Chondrocyte (in vitro differentiated cells): ENCODE measurements around the gene ZNF74. TPM values are rescaled to one million over a fixed set of nuclear protein-coding genes. Genes with fewer than 3 reads are reported as not detected.

ENCODE experiments used
- DNase-seq: peaks from one replicate; pipeline ENCODE4 v3.0.0; 2021; ENCODE audit warnings: mixed read lengths, low spot score
- H3K27ac Mint-ChIP-seq: one replicate; pipeline ENCODE4 v1.8.0; 2021; ENCODE audit warnings: mild to moderate bottlenecking, moderate library complexity, mixed read lengths; ENCODE audit not compliant: unreplicated experiment
- H3K27me3 Mint-ChIP-seq: 2 replicates; pipeline ENCODE4 v1.8.0; 2021; ENCODE audit warnings: low read depth, mixed read lengths
- H3K36me3 Mint-ChIP-seq: 2 replicates; pipeline ENCODE4 v1.8.0; 2021; ENCODE audit warnings: low read depth, mixed read lengths
- H3K4me1 Mint-ChIP-seq: 2 replicates; pipeline ENCODE4 v1.8.0; 2021; ENCODE audit warnings: low read depth, mild to moderate bottlenecking, mixed read lengths
- H3K4me3 Mint-ChIP-seq: one replicate; pipeline ENCODE4 v1.8.0; 2021; ENCODE audit warnings: mild to moderate bottlenecking, moderate library complexity, mixed read lengths; ENCODE audit not compliant: unreplicated experiment
- H3K9me3 Mint-ChIP-seq: 2 replicates; pipeline ENCODE4 v1.8.0; 2021; ENCODE audit warnings: low read depth, mixed read lengths
- CTCF ChIP-seq: fragments of 200-600 bp; sonication (generic); IDR thresholded peaks from 2 replicates; pipeline ENCODE4 v1.5.0; 2021; ENCODE audit warnings: antibody characterized with exemption, mild to moderate bottlenecking, moderate library complexity
- total RNA-seq: library from RNA; stranded (reverse); gene quantifications from 3 replicates; pipeline ENCODE4 v1.2.1, GENCODE V29; 2021

The ZNF74 gene
- total RNA-seq, 1 donor from 2014 or later, result 15.7 TPM

DNA sequence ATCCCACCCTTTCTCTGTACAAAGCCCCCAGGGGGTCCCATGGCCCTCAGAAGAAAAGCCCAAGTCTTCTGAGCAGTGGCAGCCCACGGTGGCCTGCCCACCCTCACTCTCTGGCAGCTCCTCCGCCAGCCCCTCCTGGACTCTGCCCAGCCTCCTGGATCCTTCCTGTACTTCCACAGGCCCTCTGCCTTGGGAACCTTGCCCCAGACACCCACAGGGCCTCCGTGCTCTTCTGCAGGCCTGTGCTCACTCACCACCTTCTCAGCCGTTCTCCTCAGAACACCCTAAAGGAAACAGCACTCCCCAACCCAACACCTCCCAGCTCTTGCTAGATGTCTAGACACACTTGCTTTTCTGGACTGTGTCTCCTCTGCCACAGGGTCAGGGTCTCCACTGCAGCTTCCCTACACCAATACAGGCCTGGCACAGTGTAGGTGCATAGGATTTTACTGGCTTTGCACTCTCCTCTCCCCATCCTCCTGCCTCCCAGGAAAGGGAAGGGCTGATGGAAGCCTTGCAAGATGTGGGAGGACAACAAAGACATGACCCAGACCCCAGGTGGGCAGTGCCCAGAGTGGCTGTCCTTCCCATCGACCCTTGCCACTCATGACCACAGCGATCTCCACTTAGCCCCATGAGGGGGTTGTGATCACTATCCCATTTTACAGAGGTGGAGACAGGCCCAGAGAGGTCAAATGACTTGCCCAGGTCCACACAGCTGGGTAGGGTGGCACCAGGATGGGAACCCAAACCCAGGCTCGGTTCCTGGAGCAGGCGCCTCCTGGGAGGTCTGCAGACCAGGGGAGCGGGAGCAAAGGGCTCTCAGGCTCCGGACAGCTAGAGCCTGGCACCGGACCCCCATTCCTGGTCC, 41.7 kb downstream of the ZNF74 start:
- H3K27ac Mint-ChIP-seq, result peak overlapping the region; percentile 75
- H3K9me3 Mint-ChIP-seq, result no peaks in the 10 kb centered on the region

DNA sequence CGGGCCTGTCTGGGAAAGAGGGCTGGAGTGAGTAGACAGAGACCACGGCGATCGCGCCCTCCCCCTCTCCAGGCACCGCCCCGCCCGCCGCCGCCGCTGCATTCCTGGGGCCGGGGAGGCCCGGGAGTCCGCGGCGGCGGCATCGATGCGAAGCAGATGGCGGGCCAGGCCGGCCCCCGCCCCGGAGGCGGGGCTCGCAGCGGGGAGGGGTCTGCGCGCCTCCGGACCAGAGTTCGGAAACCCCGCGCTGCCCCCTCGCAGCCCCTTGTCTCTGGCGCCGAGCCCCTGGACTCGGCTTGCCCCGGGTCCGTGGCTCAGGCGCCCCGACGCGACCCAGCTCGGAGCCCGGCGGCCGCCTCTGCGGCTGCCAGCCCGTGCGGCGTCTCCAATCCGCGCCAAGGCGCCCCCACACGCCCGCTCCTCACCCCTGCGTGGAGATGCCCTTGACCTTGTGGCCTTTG, 42.4 kb downstream of the ZNF74 start:
- Mint-ChIP-seq H3K27me3 (no peaks in the 10 kb centered on the region), H3K4me3 (peak overlapping the region; percentile 99), H3K27ac (peak overlapping the region; percentile 75), H3K4me1 (peaks cover 49% of the 10 kb centered on the region), H3K9me3 (no peaks in the 10 kb centered on the region), H3K36me3 (peaks cover 2% of the 10 kb centered on the region)
- peak; percentile 91 for DNase-seq
- TF ChIP-seq CTCF, result no peak

More for the DNA sequence above, 41.7 kb downstream of the ZNF74 start:
- peaks cover 49% of the 10 kb centered on the region for H3K4me1 Mint-ChIP-seq
- peak overlapping the region; percentile 71 for H3K4me3 Mint-ChIP-seq
- TF ChIP-seq CTCF, result no peak
- peak; percentile 57 for DNase-seq
- peaks cover 2% of the 10 kb centered on the region for H3K36me3 Mint-ChIP-seq
- H3K27me3 Mint-ChIP-seq, result no peaks in the 10 kb centered on the region

- H3K27me3 Mint-ChIP-seq, result no peaks in the 10 kb centered on the region
These were observed 43.0 kb downstream of the ZNF74 start for GRCh38 chr22:20436768-20437612.

GRCh38 chr22:20437613-20438426, 43.9 kb downstream of the ZNF74 start, which contains the start of gene SCARF2:
Gene SCARF2, minus strand, starts transcription at chr22:20437825. Its CDS starts 71 bp downstream, at chr22:20437754.
- peaks cover 4% of the 10 kb centered on the region for H3K36me3 Mint-ChIP-seq
- peak within 1 kb of the TSS; percentile 97 for H3K27ac Mint-ChIP-seq
- peaks cover 45% of the 10 kb centered on the region for H3K4me1 Mint-ChIP-seq
- TF ChIP-seq CTCF, result no peak
- peak within 1 kb of the TSS; percentile 99 for H3K4me3 Mint-ChIP-seq
- no peaks in the 10 kb centered on the region for H3K9me3 Mint-ChIP-seq
- H3K27me3 Mint-ChIP-seq, result no peaks in the 10 kb centered on the region
- peak; percentile 90 for DNase-seq

More at GRCh38 chr22:20436768-20437612, 43.0 kb downstream of the ZNF74 start:
- Mint-ChIP-seq H3K27ac (peak overlapping the region; percentile 97), H3K36me3 (peaks cover 2% of the 10 kb centered on the region), H3K4me3 (peak overlapping the region; percentile 99), H3K4me1 (peaks cover 47% of the 10 kb centered on the region), H3K9me3 (no peaks in the 10 kb centered on the region)
- no peak for TF ChIP-seq CTCF
- peak; percentile 93 for DNase-seq
